Neural cell (in vitro differentiated cells): Measurements from ENCODE around the gene NETO1.

Experiments
- CTCF ChIP-seq: fragments of 450-650 bp; IDR thresholded peaks from 2 replicates; pipeline ENCODE4 v1.5.1; 2014; ENCODE audit warnings: antibody characterized with exemption, mild to moderate bottlenecking, moderate library complexity; ENCODE audit not compliant: poor library complexity, severe bottlenecking
- EP300 ChIP-seq: fragments of 450-650 bp; conservative IDR thresholded peaks from 2 replicates; pipeline ENCODE4 v1.6.1; 2014; ENCODE audit warnings: antibody characterized with exemption, mild to moderate bottlenecking, moderate library complexity; ENCODE audit not compliant: poor library complexity, severe bottlenecking
- MXI1 ChIP-seq: fragments of 450-650 bp; conservative IDR thresholded peaks from 2 replicates; pipeline ENCODE4 v1.6.1; 2014; ENCODE audit warnings: antibody characterized with exemption, mild to moderate bottlenecking; ENCODE audit not compliant: poor library complexity, severe bottlenecking
- POLR2AphosphoS5 ChIP-seq: IDR thresholded peaks from 2 replicates; pipeline ENCODE4 v1.6.1; 2012
- RAD21 ChIP-seq: fragments of 450-650 bp; conservative IDR thresholded peaks from 2 replicates; pipeline ENCODE4 v1.6.1; 2014; ENCODE audit warnings: antibody characterized with exemption, mild to moderate bottlenecking, moderate library complexity

GRCh38 chr18:72721330-72721729 is 146.5 kb downstream of the NETO1 start:
- no peak for TF ChIP-seq CTCF
- no peak for TF ChIP-seq POLR2AphosphoS5
- no peak for TF ChIP-seq MXI1
- no peak for TF ChIP-seq RAD21
- no peak for TF ChIP-seq EP300
